Measurements from ENCODE around the gene KCNK16.

The KCNK16 gene

GRCh38 chr6:39335780-39336545, 13.5 kb upstream of the KCNK16 start:
- H3K27ac Mint-ChIP-seq, result peak overlapping the region; percentile 15
- intact Hi-C loops (cut with micrococcal nuclease), result no loop called here
- H3K36me3 Mint-ChIP-seq (ENCODE audit: low read depth), result no peaks in the 10 kb centered on the region
- peaks cover 11% of the 10 kb centered on the region for H3K4me1 Mint-ChIP-seq (ENCODE audit: low read depth)
- H3K4me3 Mint-ChIP-seq, result no peak overlapping the region
- H3K9me3 Mint-ChIP-seq, result no peaks in the 10 kb centered on the region
- H3K27me3 Mint-ChIP-seq, result peaks cover 84% of the 10 kb centered on the region

- Mint-ChIP-seq H3K4me3 (no peak overlapping the region), H3K27ac (no peak overlapping the region), H3K36me3 (ENCODE audit: low read depth) (no peaks in the 10 kb centered on the region), H3K9me3 (no peaks in the 10 kb centered on the region), H3K4me1 (ENCODE audit: low read depth) (peaks cover 30% of the 10 kb centered on the region), H3K27me3 (peaks cover 71% of the 10 kb centered on the region)
- intact Hi-C loops (cut with micrococcal nuclease), result no loop called here
Observed at GRCh38 chr6:39333644-39334438, 11.3 kb upstream of the KCNK16 start.

GRCh38 chr6:39330476-39330875, 8.0 kb upstream of the KCNK16 start:
- Mint-ChIP-seq H3K36me3 (ENCODE audit: low read depth) (no peaks in the 10 kb centered on the region), H3K4me3 (peak overlapping the region; percentile 64), H3K27me3 (peaks cover 67% of the 10 kb centered on the region), H3K4me1 (ENCODE audit: low read depth) (peaks cover 40% of the 10 kb centered on the region), H3K27ac (peak overlapping the region; percentile 98), H3K9me3 (no peaks in the 10 kb centered on the region)
- intact Hi-C loops (cut with micrococcal nuclease), result no loop called here

- Mint-ChIP-seq H3K4me3 (peak overlapping the region; percentile 64), H3K9me3 (no peaks in the 10 kb centered on the region), H3K27ac (peak overlapping the region; percentile 98), H3K27me3 (peaks cover 67% of the 10 kb centered on the region), H3K36me3 (ENCODE audit: low read depth) (no peaks in the 10 kb centered on the region), H3K4me1 (ENCODE audit: low read depth) (peaks cover 40% of the 10 kb centered on the region)
- intact Hi-C loops (cut with micrococcal nuclease), result no loop called here
Observed at GRCh38 chr6:39330057-39330456, 7.6 kb upstream of the KCNK16 start.

- Mint-ChIP-seq H3K27me3 (peaks cover 64% of the 10 kb centered on the region), H3K4me1 (ENCODE audit: low read depth) (peaks cover 40% of the 10 kb centered on the region)
- intact Hi-C loops (cut with micrococcal nuclease), result no loop called here
Observed at GRCh38 chr6:39328066-39328465, 5.6 kb upstream of the KCNK16 start.

GRCh38 chr6:39327507-39327906, 5.0 kb upstream of the KCNK16 start:
- no peak overlapping the region for H3K4me3 Mint-ChIP-seq

More at GRCh38 chr6:39328066-39328465, 5.6 kb upstream of the KCNK16 start:
- Mint-ChIP-seq H3K4me3 (no peak overlapping the region), H3K36me3 (ENCODE audit: low read depth) (no peaks in the 10 kb centered on the region), H3K27ac (peak overlapping the region; percentile 43), H3K9me3 (no peaks in the 10 kb centered on the region)

GRCh38 chr6:39321761-39322160, 741 bp downstream of the KCNK16 start:
- H3K4me3 Mint-ChIP-seq, result no peak overlapping the region
- H3K36me3 Mint-ChIP-seq (ENCODE audit: low read depth), result no peaks in the 10 kb centered on the region
- no peaks in the 10 kb centered on the region for H3K9me3 Mint-ChIP-seq
- H3K27me3 Mint-ChIP-seq, result peaks cover 83% of the 10 kb centered on the region
- H3K4me1 Mint-ChIP-seq (ENCODE audit: low read depth), result peaks cover 52% of the 10 kb centered on the region
- H3K27ac Mint-ChIP-seq, result no peak overlapping the region
- intact Hi-C loops (cut with micrococcal nuclease), result no loop called here

More at GRCh38 chr6:39327507-39327906, 5.0 kb upstream of the KCNK16 start:
- H3K36me3 Mint-ChIP-seq (ENCODE audit: low read depth), result no peaks in the 10 kb centered on the region
- intact Hi-C loops (cut with micrococcal nuclease), result no loop called here
- H3K27ac Mint-ChIP-seq, result peak overlapping the region; percentile 50
- H3K27me3 Mint-ChIP-seq, result peaks cover 61% of the 10 kb centered on the region
- H3K4me1 Mint-ChIP-seq (ENCODE audit: low read depth), result peaks cover 39% of the 10 kb centered on the region
- H3K9me3 Mint-ChIP-seq, result no peaks in the 10 kb centered on the region

- peaks cover 85% of the 10 kb centered on the region for H3K27me3 Mint-ChIP-seq
- no peak overlapping the region for H3K27ac Mint-ChIP-seq
- no peaks in the 10 kb centered on the region for H3K36me3 Mint-ChIP-seq (ENCODE audit: low read depth)
- no peak overlapping the region for H3K4me3 Mint-ChIP-seq
- intact Hi-C loops (cut with micrococcal nuclease), result no loop called here
- peaks cover 52% of the 10 kb centered on the region for H3K4me1 Mint-ChIP-seq (ENCODE audit: low read depth)
- no peaks in the 10 kb centered on the region for H3K9me3 Mint-ChIP-seq
Observed at GRCh38 chr6:39320363-39320984, 2.0 kb downstream of the KCNK16 start.

- H3K27ac Mint-ChIP-seq, result no peak overlapping the region
- intact Hi-C loops (cut with micrococcal nuclease), result no loop called here
- no peaks in the 10 kb centered on the region for H3K9me3 Mint-ChIP-seq
- no peaks in the 10 kb centered on the region for H3K36me3 Mint-ChIP-seq (ENCODE audit: low read depth)
- H3K4me3 Mint-ChIP-seq, result no peak overlapping the region
- H3K4me1 Mint-ChIP-seq (ENCODE audit: low read depth), result peaks cover 52% of the 10 kb centered on the region
- H3K27me3 Mint-ChIP-seq, result peaks cover 87% of the 10 kb centered on the region
Observed at GRCh38 chr6:39319621-39320362, 2.7 kb downstream of the KCNK16 start.

- no peaks in the 10 kb centered on the region for H3K9me3 Mint-ChIP-seq
- H3K27me3 Mint-ChIP-seq, result peaks cover 90% of the 10 kb centered on the region
- H3K4me3 Mint-ChIP-seq, result no peak overlapping the region
- H3K27ac Mint-ChIP-seq, result no peak overlapping the region
- peaks cover 56% of the 10 kb centered on the region for H3K4me1 Mint-ChIP-seq (ENCODE audit: low read depth)
- no peaks in the 10 kb centered on the region for H3K36me3 Mint-ChIP-seq (ENCODE audit: low read depth)
- intact Hi-C loops (cut with micrococcal nuclease), result no loop called here
Observed at GRCh38 chr6:39317256-39317655, 5.2 kb downstream of the KCNK16 start.

- Mint-ChIP-seq H3K27ac (no peak within 1 kb of the TSS), H3K36me3 (ENCODE audit: low read depth) (no peaks in the 10 kb centered on the region), H3K9me3 (no peaks in the 10 kb centered on the region), H3K4me1 (ENCODE audit: low read depth) (peaks cover 33% of the 10 kb centered on the region), H3K27me3 (peaks cover 86% of the 10 kb centered on the region), H3K4me3 (no peak within 1 kb of the TSS)
- intact Hi-C loops (cut with micrococcal nuclease), result no loop called here
Observed at GRCh38 chr6:39314273-39314795, 8.2 kb downstream of the KCNK16 start, which contains the start of gene KCNK17. TSS of gene KCNK17 (minus strand) at chr6:39314419. CDS start at chr6:39314320, 99 bp downstream.

- Mint-ChIP-seq H3K4me3 (no peak overlapping the region), H3K36me3 (ENCODE audit: low read depth) (no peaks in the 10 kb centered on the region), H3K27ac (no peak overlapping the region), H3K9me3 (no peaks in the 10 kb centered on the region), H3K27me3 (peaks cover 81% of the 10 kb centered on the region), H3K4me1 (ENCODE audit: low read depth) (peaks cover 27% of the 10 kb centered on the region)
- intact Hi-C loops (cut with micrococcal nuclease), result no loop called here
Observed at GRCh38 chr6:39313526-39314272, 8.8 kb downstream of the KCNK16 start.
